Measurements from ENCODE around the gene TGFB2.

DNA sequence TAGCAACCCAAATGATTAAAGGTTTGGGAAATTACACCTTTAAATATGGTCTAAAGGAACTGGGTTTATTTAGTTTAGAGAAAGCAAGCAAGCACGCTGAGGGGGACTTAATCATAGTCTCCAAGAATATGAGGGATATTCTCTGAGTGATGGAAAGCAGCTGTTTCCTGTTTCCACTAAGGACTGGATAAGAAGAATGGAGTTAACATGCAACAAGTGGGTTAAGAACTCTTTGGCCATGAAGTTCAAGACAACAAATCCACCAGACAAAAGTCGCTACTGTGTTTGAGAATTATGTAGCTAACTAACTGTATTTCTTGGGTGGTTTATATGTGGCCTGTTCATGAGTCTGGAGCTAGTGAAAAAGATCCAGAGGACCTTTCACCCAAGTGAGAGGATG, 85.7 kb downstream of the TGFB2 start:
- TF ChIP-seq CTCF (IDR thresholded peaks at IDR 0.05 in 4 of 5, conservative IDR thresholded peaks at IDR 0.05 in 1 of 5) (no peak), POLR2A (IDR thresholded peaks at IDR 0.05) (no peak)
